IMR-90 (cell line): ENCODE results near the gene THRB. TPM values are rescaled to one million over a fixed set of nuclear protein-coding genes. Genes with fewer than 3 reads are reported as not detected.

Source experiments
- ATAC-seq: fragments of 200-7000 bp; cut with Tn5 transposase; 2 replicates; pipeline ENCODE4 v1.9.1; 2020; ENCODE audit warnings: low read depth, mild to moderate bottlenecking, moderate library complexity
- BruUV-seq: library from RNA; stranded (reverse); fragments of 400-500 nt; replicated peaks from 2 replicates; lab custom pipeline; 2021; lab: Mats Ljungman, UMichigan
- CTCF ChIA-PET: fragments of 300-600 bp; formaldehyde crosslinking; extraction: SDS; loops from one replicate; lab custom pipeline; 2021; ENCODE audit warnings: antibody characterized with exemption; lab: Yijun Ruan, JAX
- POLR2A ChIA-PET: fragments of 300-600 bp; sonication (Branson Sonifier 250); formaldehyde crosslinking; loops from one replicate; lab custom pipeline; 2022; ENCODE audit warnings: antibody characterized with exemption; ENCODE audit not compliant: unreplicated experiment; lab: Charles Lee
- DNase-seq: peaks from one replicate; pipeline ENCODE4 v3.0.0; 2013
- H2AFZ ChIP-seq: replicated peaks from 2 replicates; pipeline ENCODE3; 2013; ENCODE audit warnings: low read length, mild to moderate bottlenecking; ENCODE audit not compliant: poor library complexity
- H2AK5ac ChIP-seq: 2 replicates; pipeline ENCODE4 v1.6.1; 2013; ENCODE audit warnings: low read depth, low read length, inconsistent platforms
- H2AK9ac ChIP-seq: replicated peaks from 2 replicates; pipeline ENCODE3; 2013; ENCODE audit warnings: mild to moderate bottlenecking, low read depth, low read length, moderate library complexity; ENCODE audit not compliant: poor library complexity
- H2BK120ac ChIP-seq: 2 replicates; pipeline ENCODE4 v1.6.1; 2013; ENCODE audit warnings: low read depth, low read length, inconsistent platforms
- H2BK15ac ChIP-seq: 3 replicates; pipeline ENCODE4 v1.6.1; 2013; ENCODE audit warnings: low read depth, low read length, inconsistent platforms
- H2BK20ac ChIP-seq: 2 replicates; pipeline ENCODE4 v1.6.1; 2013; ENCODE audit warnings: low read depth, mild to moderate bottlenecking, inconsistent platforms, low read length, moderate library complexity
- H2BK5ac ChIP-seq: 2 replicates; pipeline ENCODE4 v1.6.1; 2013; ENCODE audit warnings: mild to moderate bottlenecking, low read depth, low read length, inconsistent platforms; ENCODE audit not compliant: poor library complexity, severe bottlenecking
- H3K14ac ChIP-seq: replicated peaks from 2 replicates; pipeline ENCODE4 v1.6.1; 2013; ENCODE audit warnings: low read depth, low read length, inconsistent platforms
- H3K18ac ChIP-seq: 2 replicates; pipeline ENCODE4 v1.6.1; 2013; ENCODE audit warnings: low read depth, low read length, control low read depth
- H3K23ac ChIP-seq: 2 replicates; pipeline ENCODE4 v1.6.1; 2013; ENCODE audit warnings: low read depth, low read length, inconsistent platforms
- H3K27ac ChIP-seq: 2 replicates; pipeline ENCODE4 v1.5.1; 2013; ENCODE audit warnings: mild to moderate bottlenecking, control low read depth, low read length; ENCODE audit not compliant: insufficient read depth
- H3K27me3 ChIP-seq: 2 replicates; pipeline ENCODE4 v1.6.1; 2013; ENCODE audit warnings: low read length; ENCODE audit not compliant: control insufficient read depth, insufficient read depth
- H3K36me3 ChIP-seq: 2 replicates; pipeline ENCODE4 v1.6.1; 2013; ENCODE audit warnings: low read length, mixed read lengths; ENCODE audit not compliant: control insufficient read depth, insufficient read depth
- H3K4ac ChIP-seq: 2 replicates; pipeline ENCODE4 v1.6.1; 2013; ENCODE audit warnings: low read depth, low read length, inconsistent platforms
- H3K4me1 ChIP-seq: 2 replicates; pipeline ENCODE4 v1.6.1; 2013; ENCODE audit warnings: low read length, mixed read lengths; ENCODE audit not compliant: control insufficient read depth, insufficient read depth
- H3K4me2 ChIP-seq: 2 replicates; pipeline ENCODE4 v1.6.1; 2013; ENCODE audit warnings: low read depth, mild to moderate bottlenecking, control low read depth, low read length, moderate library complexity
- H3K4me3 ChIP-seq: 2 replicates; pipeline ENCODE4 v1.5.1; 2013; ENCODE audit warnings: low read depth, mild to moderate bottlenecking, control low read depth, low read length, moderate library complexity; ENCODE audit not compliant: insufficient read depth
- H3K56ac ChIP-seq: 2 replicates; pipeline ENCODE4 v1.6.1; 2013; ENCODE audit warnings: low read length, inconsistent platforms; ENCODE audit not compliant: insufficient read depth; ENCODE audit errors: extremely low read depth
- H3K79me1 ChIP-seq, 2 experiments: 2 replicates each; pipeline ENCODE4 v1.6.1; 2013; ENCODE audit warnings: low read length in 2 of 2, inconsistent platforms in 1 of 2, low read depth in 1 of 2
- H3K9ac ChIP-seq: 2 replicates; pipeline ENCODE4 v1.6.1; 2013; ENCODE audit warnings: low read depth, low read length, control low read depth
- H3K9me1 ChIP-seq: 2 replicates; pipeline ENCODE4 v1.6.1; 2013; ENCODE audit warnings: low read length, inconsistent platforms; ENCODE audit not compliant: insufficient read depth
- H3K9me3 ChIP-seq: 2 replicates; pipeline ENCODE4 v1.6.1; 2013; ENCODE audit warnings: low read length; ENCODE audit not compliant: control insufficient read depth, insufficient read depth
- H4K20me1 ChIP-seq: 2 replicates; pipeline ENCODE4 v1.6.1; 2013; ENCODE audit warnings: low read length, inconsistent platforms; ENCODE audit not compliant: insufficient read depth
- H4K5ac ChIP-seq: 2 replicates; pipeline ENCODE4 v1.6.1; 2013; ENCODE audit warnings: mild to moderate bottlenecking, low read depth, low read length, control low read depth
- H4K8ac ChIP-seq, 2 experiments: 2 replicates each; pipeline ENCODE4 v1.6.1; 2013; ENCODE audit warnings: low read depth in 2 of 2, low read length in 2 of 2, control low read depth in 1 of 2, inconsistent platforms in 1 of 2
- H4K91ac ChIP-seq: 2 replicates; pipeline ENCODE4 v1.6.1; 2013; ENCODE audit warnings: low read depth, low read length, inconsistent platforms; ENCODE audit not compliant: insufficient read depth
- CEBPB ChIP-seq: IDR thresholded peaks from 2 replicates; pipeline ENCODE4 v1.6.1; 2012; ENCODE audit warnings: low read depth, low read length, improper control_type of control experiment
- CHD1 ChIP-seq: IDR thresholded peaks from 2 replicates; pipeline ENCODE4 v1.6.1; 2012; ENCODE audit warnings: low read depth, low read length, improper control_type of control experiment
- CTCF ChIP-seq: conservative IDR thresholded peaks from 2 replicates; pipeline ENCODE4 v1.5.1; 2012; ENCODE audit warnings: mild to moderate bottlenecking, low read depth, low read length, improper control_type of control experiment
- ELK1 ChIP-seq: fragments of 150-350 bp; IDR thresholded peaks from 2 replicates; pipeline ENCODE4 v1.6.1; 2016; ENCODE audit warnings: low read depth, mild to moderate bottlenecking, low read length, moderate library complexity, borderline replicate concordance
- FOS ChIP-seq: fragments of 150-350 bp; IDR thresholded peaks from 2 replicates; pipeline ENCODE4 v1.6.1; 2016; ENCODE audit warnings: low read depth, low read length
- MAFK ChIP-seq: IDR thresholded peaks from 2 replicates; pipeline ENCODE4 v1.6.1; 2012; ENCODE audit warnings: low read depth, low read length, improper control_type of control experiment
- MAZ ChIP-seq: IDR thresholded peaks from 2 replicates; pipeline ENCODE4 v1.6.1; 2012; ENCODE audit warnings: low read depth, mild to moderate bottlenecking, low read length, improper control_type of control experiment, moderate library complexity, borderline replicate concordance
- MXI1 ChIP-seq: IDR thresholded peaks from 2 replicates; pipeline ENCODE4 v1.6.1; 2012; ENCODE audit warnings: low read depth, mild to moderate bottlenecking, low read length, moderate library complexity, borderline replicate concordance
- NFE2L2 ChIP-seq: fragments of 150-350 bp; IDR thresholded peaks from 2 replicates; pipeline ENCODE4 v1.6.1; 2016; ENCODE audit warnings: low read depth, mild to moderate bottlenecking, low read length
- POLR2A ChIP-seq: IDR thresholded peaks from 2 replicates; pipeline ENCODE4 v1.6.1; 2012; ENCODE audit warnings: mild to moderate bottlenecking, low read depth, low read length
- RAD21 ChIP-seq: IDR thresholded peaks from 2 replicates; pipeline ENCODE4 v1.6.1; 2012; ENCODE audit warnings: low read length, improper control_type of control experiment
- RCOR1 ChIP-seq: IDR thresholded peaks from 2 replicates; pipeline ENCODE4 v1.6.1; 2012; ENCODE audit warnings: mild to moderate bottlenecking, low read length, improper control_type of control experiment; ENCODE audit not compliant: insufficient replicate concordance
- RFX5 ChIP-seq: IDR thresholded peaks from 2 replicates; pipeline ENCODE4 v1.8.0; 2012; ENCODE audit warnings: low read depth, mild to moderate bottlenecking, low read length, moderate library complexity
- SMC3 ChIP-seq: fragments of 150-350 bp; IDR thresholded peaks from 2 replicates; pipeline ENCODE4 v1.6.1; 2016; ENCODE audit warnings: low read depth, mild to moderate bottlenecking, antibody characterized with exemption, low read length, moderate library complexity
- USF2 ChIP-seq: fragments of 150-350 bp; IDR thresholded peaks from 2 replicates; pipeline ENCODE4 v1.6.1; 2017; ENCODE audit warnings: mild to moderate bottlenecking, antibody characterized with exemption, low read length, low read depth
- WGBS, 2 experiments: methylation state at CpG; one replicate each; pipeline versions ENCODE4 v1.1.5 to v1.1.7; 2013; ENCODE audit warnings: missing lambda C conversion rate in 2 of 2; ENCODE audit not compliant: insufficient read length in 1 of 2; ENCODE audit errors: extremely low coverage in 2 of 2; 5-methylcytosine and 5-hydroxymethylcytosine counted together
- dilution Hi-C: fragments of 300-500 bp; cut with HindIII; formaldehyde crosslinking; loops from one replicate; pipeline ENCODE4 v1.14.3; 2018; ENCODE audit warnings: low sequenced_read_pairs; ENCODE audit not compliant: unreplicated experiment
- in situ Hi-C: fragments of 300-500 bp; cut with MboI; formaldehyde crosslinking; loops from 3 replicates; pipeline ENCODE4 v1.14.3; 2019; ENCODE audit warnings: low sequenced_read_pairs, inconsistent platforms, mixed read lengths
- intact Hi-C: fragments of 100-400 bp; cut with micrococcal nuclease; formaldehyde crosslinking; loops from 2 replicates; pipeline ENCODE4 v1.10.0; 2022
- polyA plus RNA-seq, 3 experiments: library from polyadenylated mRNA; depleted of rRNA; stranded (reverse); fragments of >200 nt; gene quantifications; 2 replicates each; pipeline ENCODE4 v1.2.3, GENCODE V29; 2012; ENCODE audit warnings: low replicate concordance in 1 of 3
- total RNA-seq: library from RNA; depleted of rRNA; stranded (reverse); fragments of >200 nt; gene quantifications from 2 replicates; pipeline ENCODE4 v1.2.3, GENCODE V29; 2012

Gene THRB
- total and polyA plus RNA-seq, 2 of the 4 experiments (the other 2 are of a cell fraction), result under 0.01 TPM; not detected in 1

DNA sequence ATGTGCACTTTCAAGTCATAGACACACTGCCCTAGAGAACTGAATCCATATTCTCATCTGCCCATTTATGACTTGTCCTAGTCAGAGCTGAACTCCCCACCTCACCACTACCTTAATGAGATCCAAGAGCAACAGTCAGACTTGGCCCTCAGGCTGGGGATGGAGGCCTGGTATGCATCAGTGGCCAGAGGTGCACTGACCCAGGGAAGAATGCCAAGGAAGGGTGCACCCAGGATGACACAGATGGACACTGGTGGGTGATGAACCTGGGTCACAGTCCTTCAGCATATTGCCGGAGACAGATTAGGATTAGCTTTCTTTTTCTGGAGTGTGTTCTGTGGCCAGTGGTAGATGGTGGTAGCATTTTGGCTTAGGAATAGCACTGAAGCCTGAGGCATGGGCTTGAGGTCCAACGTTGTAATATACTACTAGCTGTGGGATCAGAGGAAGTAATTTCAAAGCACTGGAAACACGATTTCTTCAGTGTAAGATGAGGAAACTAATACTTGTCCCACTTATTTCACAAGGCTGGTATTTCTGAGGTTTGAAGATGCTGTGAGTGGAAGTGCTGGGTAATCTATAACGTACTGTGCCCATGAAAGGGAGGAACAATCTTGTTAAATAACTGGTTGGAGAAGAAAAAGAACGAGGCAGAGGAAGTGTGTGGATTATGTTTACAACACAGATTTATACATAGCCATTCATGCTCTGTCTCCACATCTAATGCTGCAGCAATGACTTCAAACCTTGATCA, 265.0 kb downstream of the THRB start:
- Histone ChIP-seq H2BK15ac (no peak overlapping the region), H3K27me3 (peaks cover 27% of the 10 kb centered on the region), H4K8ac (no peak overlapping the region), H3K9me3 (no peaks in the 10 kb centered on the region), H3K4me3 (no peak overlapping the region), H4K5ac (no peak overlapping the region), H3K4me2 (no peak overlapping the region), H3K9me1 (no peaks in the 10 kb centered on the region), H2BK5ac (no peak overlapping the region), H2AFZ (peak overlapping the region; percentile 53), H3K9ac (no peak overlapping the region), H4K20me1 (no peaks in the 10 kb centered on the region), H3K4me1 (no peaks in the 10 kb centered on the region), H2AK9ac (no peak overlapping the region), H3K79me1 (no peaks in the 10 kb centered on the region), H3K36me3 (no peaks in the 10 kb centered on the region), H3K27ac (no peak overlapping the region), H4K91ac (no peak overlapping the region), H3K56ac (no peak overlapping the region), H2AK5ac (no peak overlapping the region), H3K23ac (no peak overlapping the region), H3K4ac (no peak overlapping the region), H2BK120ac (no peak overlapping the region), H2BK20ac (no peak overlapping the region), H3K18ac (no peak overlapping the region), H3K14ac (no peak overlapping the region)
- ATAC-seq, result no peak
- intact Hi-C loops, result no loop called here
- CTCF ChIA-PET, result interaction anchor here (1.0 kb wide), 1 partner anchor 187 kb away, joined by 3 read pairs; no protein-coding TSS in a partner anchor
- POLR2A ChIA-PET, result interaction anchor here (0.5 kb wide), 1 partner anchor 1019 kb away, joined by 4 read pairs; no protein-coding TSS in a partner anchor
- in situ Hi-C loops, result loop anchor here (10.0 to 25.0 kb wide), 2 partner anchors 235 to 342 kb away; no protein-coding TSS in a partner anchor
- no TSS peak for BruUV-seq
- WGBS, 2 experiments, result 0% methylated on average over 1 of the region's 5 CpGs; no CpG with 5 or more reads in 1 of the 2 experiments
- dilution Hi-C loops, result no loop called here
- no peak for DNase-seq
- TF ChIP-seq RCOR1, result no peak
- no peak for TF ChIP-seq RFX5
- TF ChIP-seq USF2, result no peak
- TF ChIP-seq MXI1, result no peak
- TF ChIP-seq SMC3, result no peak
- TF ChIP-seq FOS, result no peak
- TF ChIP-seq RAD21, result no peak
- no peak for TF ChIP-seq NFE2L2
- TF ChIP-seq MAFK, result no peak
- no peak for TF ChIP-seq CEBPB
- no peak for TF ChIP-seq MAZ
- TF ChIP-seq CHD1, result no peak
- no peak for TF ChIP-seq POLR2A
- no peak for TF ChIP-seq ELK1
- TF ChIP-seq CTCF, result no peak
